ENCODE results near the gene HS6ST3.

DNA sequence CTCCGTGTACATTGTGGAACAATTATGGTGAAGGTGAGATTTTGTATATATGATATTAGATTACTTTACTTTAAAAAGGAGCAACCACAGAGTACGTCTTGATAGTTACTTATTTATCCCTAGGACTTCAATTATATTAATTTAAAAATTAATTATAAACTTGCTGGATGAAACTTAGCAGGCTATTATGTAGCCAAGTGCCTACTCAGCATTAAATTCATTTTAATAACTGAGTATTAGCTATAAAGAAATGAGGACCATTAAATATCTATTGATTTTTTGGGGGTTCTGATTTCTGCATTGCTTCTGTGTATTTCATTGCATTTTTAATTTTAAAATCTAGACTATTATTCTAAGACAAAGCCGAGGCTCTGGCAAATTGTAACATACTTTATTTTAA is 109.4 kb downstream of the HS6ST3 start:
- TF ChIP-seq POLR2A (IDR thresholded peaks at IDR 0.05; ENCODE audit: low read length) (no peak), GATA1 (IDR thresholded peaks at IDR 0.05; ENCODE audit: low read depth, low read length) (no peak)
